ENCODE data around the gene MAP3K21. TPM values are rescaled to one million over a fixed set of nuclear protein-coding genes. Genes with fewer than 3 reads are reported as not detected.

MAP3K21 gene
- total RNA-seq, 1 experiment from 2014 or later = 24.2 TPM

GRCh38 chr1:233328142-233328921 is 808 bp downstream of the MAP3K21 start:
- Mint-ChIP-seq H3K4me1 (ENCODE audit: insufficient read depth, unreplicated experiment) (peaks cover 46% of the 10 kb centered on the region), H3K27me3 (ENCODE audit: insufficient read depth, unreplicated experiment) (no peaks in the 10 kb centered on the region), H3K36me3 (ENCODE audit: insufficient read depth, unreplicated experiment) (no peaks in the 10 kb centered on the region), H3K27ac (ENCODE audit: low read depth, unreplicated experiment) (peak overlapping the region; percentile 89), H3K4me3 (ENCODE audit: unreplicated experiment) (peak overlapping the region; percentile 87), H3K9me3 (ENCODE audit: unreplicated experiment) (no peaks in the 10 kb centered on the region)
- ChIA-PET CTCF (interaction anchor here (0.5 to 1.3 kb wide), 8 partner anchors 16 to 333 kb away, joined by 3 to 4 read pairs (median 3); no protein-coding TSS in a partner anchor), POLR2A (interaction anchor here (0.7 to 8.9 kb wide), 20 partner anchors 9 to 1149 kb away, joined by 3 to 129 read pairs (median 4); partner anchors contain the start of genes KCNK1 and PCNX2)
- intact Hi-C loops (cut with micrococcal nuclease) = no loop called here
- no TSS peak for BruUV-seq (replicated peaks)
- no peak for TF ChIP-seq CTCF (IDR thresholded peaks at IDR 0.05; ENCODE audit: unreplicated experiment)
- peak; percentile 60 for DNase-seq (ENCODE audit: unreplicated experiment)

GRCh38 chr1:233331676-233332519 is 4.4 kb downstream of the MAP3K21 start:
- no TSS peak for BruUV-seq (replicated peaks)
- Mint-ChIP-seq H3K9me3 (ENCODE audit: unreplicated experiment) (no peaks in the 10 kb centered on the region), H3K36me3 (ENCODE audit: insufficient read depth, unreplicated experiment) (no peaks in the 10 kb centered on the region), H3K4me3 (ENCODE audit: unreplicated experiment) (no peak overlapping the region), H3K4me1 (ENCODE audit: insufficient read depth, unreplicated experiment) (peaks cover 46% of the 10 kb centered on the region), H3K27ac (ENCODE audit: low read depth, unreplicated experiment) (peak overlapping the region; percentile 32), H3K27me3 (ENCODE audit: insufficient read depth, unreplicated experiment) (no peaks in the 10 kb centered on the region)
- intact Hi-C loops (cut with micrococcal nuclease) = no loop called here
- TF ChIP-seq CTCF (IDR thresholded peaks at IDR 0.05; ENCODE audit: unreplicated experiment) = no peak
- POLR2A ChIA-PET = interaction anchor here (0.7 to 8.9 kb wide), 10 partner anchors 9 to 1042 kb away, joined by 3 to 129 read pairs (median 5); partner anchors contain the start of genes COA6 and PCNX2
- no peak for DNase-seq (ENCODE audit: unreplicated experiment)
- CTCF ChIA-PET = interaction anchor here (0.5 to 3.9 kb wide), 13 partner anchors 8 to 1164 kb away, joined by 3 to 36 read pairs (median 4); no protein-coding TSS in a partner anchor

- TF ChIP-seq CTCF (IDR thresholded peaks at IDR 0.05; ENCODE audit: unreplicated experiment) = no peak
- Mint-ChIP-seq H3K4me3 (ENCODE audit: unreplicated experiment) (no peak overlapping the region), H3K27ac (ENCODE audit: low read depth, unreplicated experiment) (no peak overlapping the region), H3K4me1 (ENCODE audit: insufficient read depth, unreplicated experiment) (peaks cover 44% of the 10 kb centered on the region), H3K9me3 (ENCODE audit: unreplicated experiment) (no peaks in the 10 kb centered on the region), H3K36me3 (ENCODE audit: insufficient read depth, unreplicated experiment) (no peaks in the 10 kb centered on the region), H3K27me3 (ENCODE audit: insufficient read depth, unreplicated experiment) (no peaks in the 10 kb centered on the region)
- ChIA-PET POLR2A (interaction anchor here (0.6 to 8.9 kb wide), 12 partner anchors 7 to 1151 kb away, joined by 3 to 129 read pairs (median 4); partner anchors contain the start of genes COA6 and PCNX2), CTCF (interaction anchor here (0.7 to 3.9 kb wide), 14 partner anchors 9 to 108 kb away, joined by 3 to 36 read pairs (median 4); no protein-coding TSS in a partner anchor)
- intact Hi-C loops (cut with micrococcal nuclease) = no loop called here
- no TSS peak for BruUV-seq (replicated peaks)
- no peak for DNase-seq (ENCODE audit: unreplicated experiment)
These were observed 5.6 kb downstream of the MAP3K21 start for GRCh38 chr1:233333086-233333485.

Data from MCF 10A (cell line).